GM12892 (cell line): ENCODE data around the gene C2orf76.
A peak's percentile ranks its signal among the peaks of the same experiment; 100 is the strongest.

Experiments
- DNase-seq: peaks from one replicate; pipeline ENCODE4 v3.0.0; 2011; ENCODE audit not compliant: insufficient read length
- FAIRE-seq: peaks from 2 replicates; lab custom pipeline; 2011; peaks lifted over from hg19 to GRCh38; lab: Jason Lieb, UNC
- POLR2A ChIP-seq: IDR thresholded peaks from 2 replicates; pipeline ENCODE4 v1.6.1; 2011; ENCODE audit warnings: low read depth, low read length, control low read depth
- POLR2AphosphoS5 ChIP-seq: IDR thresholded peaks from 2 replicates; pipeline ENCODE4 v1.6.1; 2011; ENCODE audit warnings: low read depth, low read length, control low read depth
- TAF1 ChIP-seq: IDR thresholded peaks from 2 replicates; pipeline ENCODE4 v1.6.1; 2011; ENCODE audit warnings: low read depth, mild to moderate bottlenecking, control low read depth, low read length, borderline replicate concordance

C2orf76 gene

GRCh38 chr2:119319593-119319992 lies 47.0 kb downstream of the C2orf76 start:
- DNase-seq (no peak), FAIRE-seq (no peak)
- no peak for TF ChIP-seq TAF1
- no peak for TF ChIP-seq POLR2AphosphoS5
- no peak for TF ChIP-seq POLR2A

- FAIRE-seq (no peak), DNase-seq (no peak)
- TF ChIP-seq POLR2A (no peak), POLR2AphosphoS5 (no peak), TAF1 (no peak)
Measured at GRCh38 chr2:119317554-119317953, 49.1 kb downstream of the C2orf76 start.

- FAIRE-seq, result no peak
- TF ChIP-seq TAF1 (no peak), POLR2A (no peak), POLR2AphosphoS5 (no peak)
- no peak for DNase-seq
Measured at GRCh38 chr2:119316066-119316465, 50.6 kb downstream of the C2orf76 start.

- TF ChIP-seq TAF1 (no peak), POLR2AphosphoS5 (no peak), POLR2A (no peak)
- FAIRE-seq (no peak), DNase-seq (no peak)
Measured at GRCh38 chr2:119315241-119315925, 51.3 kb downstream of the C2orf76 start.

GRCh38 chr2:119311831-119312230 lies 54.8 kb downstream of the C2orf76 start:
- FAIRE-seq, result no peak
- DNase-seq, result no peak

GRCh38 chr2:119311371-119311770 lies 55.3 kb downstream of the C2orf76 start:
- TF ChIP-seq POLR2AphosphoS5, result no peak
- TF ChIP-seq POLR2A, result no peak
- no peak for TF ChIP-seq TAF1
- FAIRE-seq (peak; percentile 81), DNase-seq (no peak)

More at GRCh38 chr2:119311831-119312230, 54.8 kb downstream of the C2orf76 start:
- TF ChIP-seq TAF1 (no peak), POLR2A (no peak), POLR2AphosphoS5 (no peak)

GRCh38 chr2:119308793-119309330 lies 57.8 kb downstream of the C2orf76 start:
- TF ChIP-seq TAF1, result no peak
- TF ChIP-seq POLR2A, result no peak
- no peak for TF ChIP-seq POLR2AphosphoS5
- DNase-seq, result no peak
- FAIRE-seq, result no peak

- FAIRE-seq (no peak), DNase-seq (no peak)
- no peak for TF ChIP-seq POLR2AphosphoS5
- TF ChIP-seq TAF1, result no peak
- TF ChIP-seq POLR2A, result no peak
Measured at GRCh38 chr2:119307419-119308140, 59.1 kb downstream of the C2orf76 start.

GRCh38 chr2:119306196-119306590 lies 60.4 kb downstream of the C2orf76 start:
- FAIRE-seq (no peak), DNase-seq (no peak)
- no peak for TF ChIP-seq POLR2A
- TF ChIP-seq TAF1, result no peak
- TF ChIP-seq POLR2AphosphoS5, result no peak

- FAIRE-seq (peak; percentile 40), DNase-seq (no peak)
- TF ChIP-seq POLR2A (no peak), POLR2AphosphoS5 (no peak), TAF1 (no peak)
Measured at GRCh38 chr2:119305497-119306195, 61.0 kb downstream of the C2orf76 start.

GRCh38 chr2:119304847-119305246 lies 61.8 kb downstream of the C2orf76 start:
- FAIRE-seq (no peak), DNase-seq (no peak)
- TF ChIP-seq POLR2A (no peak), TAF1 (no peak), POLR2AphosphoS5 (no peak)

GRCh38 chr2:119301413-119301812 lies 65.2 kb downstream of the C2orf76 start:
- TF ChIP-seq POLR2AphosphoS5 (no peak), TAF1 (no peak), POLR2A (no peak)
- FAIRE-seq (no peak), DNase-seq (no peak)
